ENCODE measurements around the gene HSD17B12.
"Not testable (repeated sequence)": the region's sequence is repeated elsewhere in the genome, so short reads cannot be mapped to it uniquely, and the experiment has no call there.

Gene HSD17B12

GRCh38 chr11:43760902-43761301 lies 80.4 kb downstream of the HSD17B12 start:
- H4K20me1 ChIP-seq (ENCODE audit: insufficient read depth, low read length), result no peaks in the 10 kb centered on the region
- no peak for TF ChIP-seq EZH2 (optimal IDR thresholded peaks at IDR 0.05; ENCODE audit: low read depth, low read length)
- TF ChIP-seq CTCF (IDR thresholded peaks at IDR 0.05; ENCODE audit: low read length), result no peak
- no peak for TF ChIP-seq EZH2phosphoT487 (IDR thresholded peaks at IDR 0.05; ENCODE audit: low read length)
- no peaks in the 10 kb centered on the region for H3K9me2 ChIP-seq (replicated peaks; ENCODE audit: insufficient read depth, low read length)
- no peak for DNase-seq
- no peaks in the 10 kb centered on the region for H3K9me3 ChIP-seq (replicated peaks; ENCODE audit: insufficient read depth, low read length)
- no peak overlapping the region for H2AFZ ChIP-seq (ENCODE audit: low read length)
- H3F3A ChIP-seq (ENCODE audit: insufficient read depth, low read length), result no peaks in the 10 kb centered on the region
- no peaks in the 10 kb centered on the region for H3K79me2 ChIP-seq (ENCODE audit: low read length)
- H3K27ac ChIP-seq (ENCODE audit: low read length), result no peak overlapping the region
- H3K36me3 ChIP-seq (replicated peaks; ENCODE audit: insufficient read depth, low read length), result 0 out of 2 replicates have a peak, but pooled peaks cover 2% of the 10 kb centered on the region
- no peak overlapping the region for H3K4me2 ChIP-seq (ENCODE audit: low read depth, low read length)
- H3K27me3 ChIP-seq (replicated peaks; ENCODE audit: insufficient read depth, low read length), result no peaks in the 10 kb centered on the region
- H3K4me3 ChIP-seq (ENCODE audit: low read length), result no peak overlapping the region
- no peak overlapping the region for H3K9ac ChIP-seq (ENCODE audit: low read length)
- no peaks in the 10 kb centered on the region for H3K4me1 ChIP-seq (ENCODE audit: low read length)

- TF ChIP-seq CTCF (IDR thresholded peaks at IDR 0.05; ENCODE audit: low read length) (no peak), EZH2 (optimal IDR thresholded peaks at IDR 0.05; ENCODE audit: low read depth, low read length) (no peak), EZH2phosphoT487 (IDR thresholded peaks at IDR 0.05; ENCODE audit: low read length) (no peak)
- no peaks in the 10 kb centered on the region for H4K20me1 ChIP-seq (ENCODE audit: insufficient read depth, low read length)
Observed at GRCh38 chr11:43765194-43765593, 84.7 kb downstream of the HSD17B12 start.

GRCh38 chr11:43768654-43769053 lies 88.1 kb downstream of the HSD17B12 start:
- H3F3A ChIP-seq (ENCODE audit: insufficient read depth, low read length); H3K4me3 ChIP-seq (ENCODE audit: low read length); H3K9me3 ChIP-seq (replicated peaks; ENCODE audit: insufficient read depth, low read length); H3K9ac ChIP-seq (ENCODE audit: low read length); H3K27me3 ChIP-seq (replicated peaks; ENCODE audit: insufficient read depth, low read length); H3K4me2 ChIP-seq (ENCODE audit: low read depth, low read length); H3K9me2 ChIP-seq (replicated peaks; ENCODE audit: insufficient read depth, low read length); H3K79me2 ChIP-seq (ENCODE audit: low read length); H2AFZ ChIP-seq (ENCODE audit: low read length); H3K36me3 ChIP-seq (replicated peaks; ENCODE audit: insufficient read depth, low read length); H3K4me1 ChIP-seq (ENCODE audit: low read length); H4K20me1 ChIP-seq (ENCODE audit: insufficient read depth, low read length); H3K27ac ChIP-seq (ENCODE audit: low read length); DNase-seq: not testable (repeated sequence)

More at GRCh38 chr11:43765194-43765593, 84.7 kb downstream of the HSD17B12 start:
- H3K9ac ChIP-seq (ENCODE audit: low read length), result no peak overlapping the region
- no peak overlapping the region for H3K27ac ChIP-seq (ENCODE audit: low read length)
- no peak for DNase-seq
- no peaks in the 10 kb centered on the region for H3K4me1 ChIP-seq (ENCODE audit: low read length)
- H3K79me2 ChIP-seq (ENCODE audit: low read length), result no peaks in the 10 kb centered on the region
- H3K27me3 ChIP-seq (replicated peaks; ENCODE audit: insufficient read depth, low read length), result no peaks in the 10 kb centered on the region
- no peaks in the 10 kb centered on the region for H3F3A ChIP-seq (ENCODE audit: insufficient read depth, low read length)
- H3K9me3 ChIP-seq (replicated peaks; ENCODE audit: insufficient read depth, low read length), result no peaks in the 10 kb centered on the region
- H3K4me2 ChIP-seq (ENCODE audit: low read depth, low read length), result no peak overlapping the region
- no peak overlapping the region for H2AFZ ChIP-seq (ENCODE audit: low read length)
- no peaks in the 10 kb centered on the region for H3K9me2 ChIP-seq (replicated peaks; ENCODE audit: insufficient read depth, low read length)
- H3K36me3 ChIP-seq (replicated peaks; ENCODE audit: insufficient read depth, low read length), result peaks cover 2% of the 10 kb centered on the region; the same call in 1 of the 2 replicates
- H3K4me3 ChIP-seq (ENCODE audit: low read length), result no peak overlapping the region

- Histone ChIP-seq H4K20me1 (ENCODE audit: insufficient read depth, low read length) (no peaks in the 10 kb centered on the region), H3K9me3 (replicated peaks; ENCODE audit: insufficient read depth, low read length) (no peaks in the 10 kb centered on the region), H3K9ac (ENCODE audit: low read length) (no peak overlapping the region), H3K9me2 (replicated peaks; ENCODE audit: insufficient read depth, low read length) (no peaks in the 10 kb centered on the region), H2AFZ (ENCODE audit: low read length) (no peak overlapping the region), H3K4me1 (ENCODE audit: low read length) (no peaks in the 10 kb centered on the region), H3K27ac (ENCODE audit: low read length) (no peak overlapping the region), H3K4me2 (ENCODE audit: low read depth, low read length) (no peak overlapping the region), H3K79me2 (ENCODE audit: low read length) (0 out of 2 replicates have a peak, but pooled peaks cover 7% of the 10 kb centered on the region), H3K4me3 (ENCODE audit: low read length) (no peak overlapping the region), H3K36me3 (replicated peaks; ENCODE audit: insufficient read depth, low read length) (no peaks in the 10 kb centered on the region; the same call in 1 of the 2 replicates), H3F3A (ENCODE audit: insufficient read depth, low read length) (no peaks in the 10 kb centered on the region), H3K27me3 (replicated peaks; ENCODE audit: insufficient read depth, low read length) (no peaks in the 10 kb centered on the region)
- TF ChIP-seq EZH2 (optimal IDR thresholded peaks at IDR 0.05; ENCODE audit: low read depth, low read length) (no peak), EZH2phosphoT487 (IDR thresholded peaks at IDR 0.05; ENCODE audit: low read length) (no peak), CTCF (IDR thresholded peaks at IDR 0.05; ENCODE audit: low read length) (no peak)
- DNase-seq, result no peak
Observed at GRCh38 chr11:43770173-43770572, 89.6 kb downstream of the HSD17B12 start.

All from MM.1S (cell line).